ENCODE data around the gene GPATCH2.

GPATCH2 gene

DNA sequence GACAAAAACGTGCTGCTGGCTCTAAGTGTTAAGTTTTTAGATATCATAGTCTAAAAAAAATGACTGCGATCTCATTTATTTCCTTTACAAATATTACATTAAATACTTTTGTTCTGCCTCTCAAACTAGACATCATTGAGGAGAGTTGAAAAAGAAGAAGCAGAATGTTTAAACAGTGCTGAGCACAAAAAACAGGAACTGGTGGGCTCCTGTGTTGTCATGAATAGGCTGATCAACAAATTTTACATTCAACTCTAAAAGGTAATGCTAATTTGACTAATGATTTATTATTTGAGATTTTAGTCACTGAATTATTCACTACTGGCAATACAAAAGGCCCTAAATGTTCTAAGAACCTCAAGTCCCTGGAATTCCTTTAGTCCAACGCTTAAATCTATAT is 66.1 kb downstream of the GPATCH2 start:
- TF ChIP-seq, protein P1, sequence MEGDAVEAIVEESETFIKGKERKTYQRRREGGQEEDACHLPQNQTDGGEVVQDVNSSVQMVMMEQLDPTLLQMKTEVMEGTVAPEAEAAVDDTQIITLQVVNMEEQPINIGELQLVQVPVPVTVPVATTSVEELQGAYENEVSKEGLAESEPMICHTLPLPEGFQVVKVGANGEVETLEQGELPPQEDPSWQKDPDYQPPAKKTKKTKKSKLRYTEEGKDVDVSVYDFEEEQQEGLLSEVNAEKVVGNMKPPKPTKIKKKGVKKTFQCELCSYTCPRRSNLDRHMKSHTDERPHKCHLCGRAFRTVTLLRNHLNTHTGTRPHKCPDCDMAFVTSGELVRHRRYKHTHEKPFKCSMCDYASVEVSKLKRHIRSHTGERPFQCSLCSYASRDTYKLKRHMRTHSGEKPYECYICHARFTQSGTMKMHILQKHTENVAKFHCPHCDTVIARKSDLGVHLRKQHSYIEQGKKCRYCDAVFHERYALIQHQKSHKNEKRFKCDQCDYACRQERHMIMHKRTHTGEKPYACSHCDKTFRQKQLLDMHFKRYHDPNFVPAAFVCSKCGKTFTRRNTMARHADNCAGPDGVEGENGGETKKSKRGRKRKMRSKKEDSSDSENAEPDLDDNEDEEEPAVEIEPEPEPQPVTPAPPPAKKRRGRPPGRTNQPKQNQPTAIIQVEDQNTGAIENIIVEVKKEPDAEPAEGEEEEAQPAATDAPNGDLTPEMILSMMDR (IDR thresholded peaks at IDR 0.05; ENCODE audit: low read length, missing control alignments) = no peak
- H3K4me3 ChIP-seq (replicated peaks; ENCODE audit: low read depth, low read length) = no peak overlapping the region

DNA sequence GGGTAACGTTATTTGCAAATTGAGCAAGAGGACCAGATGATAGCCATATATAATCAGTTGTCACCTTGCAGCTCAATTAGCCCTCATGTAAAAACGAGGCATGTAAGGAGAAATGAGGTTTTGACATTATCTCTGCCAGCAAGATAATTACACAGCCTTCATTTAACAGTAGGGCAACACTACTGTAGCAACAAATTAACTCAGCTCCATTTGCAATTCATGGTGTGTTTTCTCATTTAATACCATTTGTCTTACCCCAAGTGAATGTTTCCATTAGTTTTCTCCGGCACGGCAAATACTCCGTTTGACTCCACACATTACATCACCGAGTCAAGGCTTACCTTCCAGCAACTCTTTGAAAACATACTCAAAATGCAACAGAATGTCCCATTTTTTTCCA is 66.7 kb downstream of the GPATCH2 start:
- TF ChIP-seq, protein P1 (IDR thresholded peaks at IDR 0.05; ENCODE audit: low read length, missing control alignments) = no peak
- no peak overlapping the region for H3K4me3 ChIP-seq (replicated peaks; ENCODE audit: low read depth, low read length)
- no peak for DNase-seq (ENCODE audit: low read depth)

More for the DNA sequence above, 66.1 kb downstream of the GPATCH2 start:
- DNase-seq (ENCODE audit: low read depth) = no peak

DNA sequence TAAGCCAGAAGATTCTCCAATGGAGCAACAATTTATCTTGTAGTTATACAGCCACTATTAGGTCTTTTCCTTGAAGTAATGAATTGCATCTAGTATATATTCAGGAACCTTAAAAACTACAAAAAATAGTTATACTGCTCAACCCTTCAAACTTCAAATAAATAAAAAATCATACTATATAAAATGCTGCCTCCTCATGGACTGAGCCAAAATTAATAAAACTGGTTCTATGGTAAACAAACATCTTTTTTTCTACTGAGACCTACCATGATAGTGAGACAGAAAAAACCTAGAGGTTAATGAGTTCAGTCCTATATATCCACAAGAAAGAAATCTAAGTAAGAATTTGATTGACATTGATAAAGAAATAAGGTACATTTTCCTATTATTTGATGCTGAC is 67.7 kb downstream of the GPATCH2 start:
- TF ChIP-seq, protein P1 (IDR thresholded peaks at IDR 0.05; ENCODE audit: low read length, missing control alignments) = no peak
- H3K4me3 ChIP-seq (replicated peaks; ENCODE audit: low read depth, low read length) = no peak overlapping the region
- DNase-seq (ENCODE audit: low read depth) = no peak

DNA sequence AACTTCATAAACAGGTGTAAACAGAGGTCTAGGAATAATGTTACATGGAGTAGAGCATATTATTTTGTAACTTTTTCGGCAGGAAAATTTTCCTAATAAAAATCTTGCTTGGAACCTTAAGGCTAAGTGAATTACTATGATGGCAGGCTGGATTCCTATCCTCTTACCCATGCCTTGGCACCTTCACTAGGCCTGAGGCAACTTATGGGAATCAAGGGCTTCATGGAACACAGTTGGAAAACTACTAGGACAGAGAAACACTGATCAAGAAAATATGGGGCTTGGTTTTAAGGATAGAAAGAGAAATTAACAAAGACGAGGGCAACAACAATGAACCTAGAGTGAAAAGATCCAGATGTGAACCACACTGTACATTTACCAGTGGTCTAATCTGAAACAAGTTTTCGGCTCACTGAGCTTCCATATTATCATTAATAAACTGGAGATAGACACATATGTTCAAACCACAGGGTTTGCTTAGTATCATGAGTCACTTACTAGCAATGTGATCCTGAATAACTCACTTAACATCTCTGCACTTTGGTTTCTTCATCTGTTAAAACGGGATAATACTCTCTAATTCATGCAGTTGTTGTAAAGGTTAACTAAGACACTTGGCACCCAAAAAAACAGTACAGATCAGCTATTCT is 68.5 kb downstream of the GPATCH2 start:
- DNase-seq (ENCODE audit: low read depth) = peak; percentile 77
- TF ChIP-seq, protein P1 (IDR thresholded peaks at IDR 0.05; ENCODE audit: low read length, missing control alignments) = no peak
- H3K4me3 ChIP-seq (replicated peaks; ENCODE audit: low read depth, low read length) = no peak overlapping the region

DNA sequence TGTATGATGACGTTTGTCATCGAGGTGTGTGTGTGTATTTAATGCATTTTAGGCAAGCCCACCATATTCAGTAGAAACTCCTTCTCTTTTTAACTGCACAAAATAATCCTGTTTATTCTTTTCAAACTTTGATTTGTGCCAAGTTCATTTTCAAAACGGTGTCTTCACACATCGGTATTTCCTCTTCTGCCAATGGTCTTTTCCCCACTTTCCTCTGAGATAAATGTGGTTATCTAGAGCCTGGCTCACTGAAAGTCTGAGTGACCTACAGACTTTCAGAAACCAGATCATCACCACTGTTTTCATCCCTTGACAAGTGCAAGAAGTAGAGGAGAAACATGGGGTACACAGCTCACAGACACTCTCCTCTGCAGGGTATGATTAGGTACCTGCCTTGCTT is 69.4 kb downstream of the GPATCH2 start:
- H3K4me3 ChIP-seq (replicated peaks; ENCODE audit: low read depth, low read length) = no peak overlapping the region
- TF ChIP-seq, protein P1 (IDR thresholded peaks at IDR 0.05; ENCODE audit: low read length, missing control alignments) = no peak
- DNase-seq (ENCODE audit: low read depth) = peak; percentile 25

DNA sequence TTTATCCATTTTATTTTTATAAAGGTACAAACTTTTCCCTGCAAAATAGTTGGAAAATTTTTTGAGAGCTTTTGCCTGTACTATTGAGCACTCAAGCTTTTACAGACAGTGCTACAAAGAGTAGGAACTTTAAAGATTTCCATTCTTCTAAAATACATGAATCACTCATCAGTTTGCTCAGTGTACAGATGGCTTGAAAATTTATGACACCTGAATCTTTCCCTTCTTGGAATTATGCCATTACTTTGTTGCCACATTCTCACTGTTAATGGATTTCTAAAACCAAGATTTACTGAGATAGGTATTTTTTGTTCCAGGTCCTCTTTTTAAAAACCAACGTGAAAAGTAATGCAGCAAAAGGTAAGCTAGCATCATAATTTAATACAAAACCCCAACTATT is 76.0 kb downstream of the GPATCH2 start:
- TF ChIP-seq, protein P1 (IDR thresholded peaks at IDR 0.05; ENCODE audit: low read length, missing control alignments) = no peak
- no peak overlapping the region for H3K4me3 ChIP-seq (replicated peaks; ENCODE audit: low read depth, low read length)
- DNase-seq (ENCODE audit: low read depth) = no peak

DNA sequence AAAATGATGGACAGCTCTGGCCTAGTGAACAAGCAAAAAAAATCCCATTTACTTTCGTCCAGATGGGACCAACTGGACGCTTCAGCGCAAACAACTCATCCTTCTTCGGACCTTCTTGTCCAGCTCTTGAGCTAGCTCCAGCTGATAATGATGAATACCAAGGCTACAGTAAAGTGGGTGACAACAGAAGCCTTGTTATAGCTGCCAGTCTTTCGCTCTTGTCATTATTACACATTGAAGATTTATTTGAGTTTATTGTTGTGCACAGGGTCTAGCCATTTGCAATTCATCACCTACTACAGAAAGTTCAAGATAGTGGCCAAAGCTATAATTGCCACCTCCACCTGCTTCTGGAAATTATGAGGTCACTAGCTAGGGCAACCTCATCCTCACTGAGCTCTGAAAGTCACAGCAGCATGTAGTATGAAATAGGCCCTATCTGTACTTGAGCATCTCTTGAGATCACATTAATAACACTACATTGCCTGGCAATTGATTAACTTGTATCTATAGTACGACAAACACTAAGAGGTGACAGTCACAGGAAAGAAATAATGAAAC is 76.9 kb downstream of the GPATCH2 start:
- TF ChIP-seq, protein P1 (IDR thresholded peaks at IDR 0.05; ENCODE audit: low read length, missing control alignments) = no peak
- DNase-seq (ENCODE audit: low read depth) = no peak
- no peak overlapping the region for H3K4me3 ChIP-seq (replicated peaks; ENCODE audit: low read depth, low read length)
